GM21381 (cell line): ENCODE measurements around the gene RAB21.
"Not testable (repeated sequence)": the region's sequence is repeated elsewhere in the genome, so short reads cannot be mapped to it uniquely, and the experiment has no call there.

Experiments
- ATAC-seq: cut with Tn5 transposase; IDR thresholded peaks from one replicate; pipeline ENCODE4 v1.9.1; 2021; ENCODE audit warnings: mild to moderate bottlenecking, moderate library complexity; ENCODE audit not compliant: unreplicated experiment

RAB21 gene

GRCh38 chr12:71749666-71750065 lies 5.0 kb upstream of the RAB21 start:
- no peak for ATAC-seq

GRCh38 chr12:71752891-71753290 lies 1.8 kb upstream of the RAB21 start:
- ATAC-seq, result no peak

GRCh38 chr12:71755146-71755892 lies 656 bp downstream of the RAB21 start:
- peak; percentile 45 for ATAC-seq

GRCh38 chr12:71756054-71756690 lies 1.5 kb downstream of the RAB21 start:
- ATAC-seq, result no peak

GRCh38 chr12:71759941-71760340 lies 5.3 kb downstream of the RAB21 start:
- no peak for ATAC-seq

- ATAC-seq, result no peak
These were observed 5.8 kb downstream of the RAB21 start for GRCh38 chr12:71760471-71760870.

GRCh38 chr12:71761354-71761753 lies 6.7 kb downstream of the RAB21 start:
- ATAC-seq, result not testable (repeated sequence)

- no peak for ATAC-seq
These were observed 9.2 kb downstream of the RAB21 start for GRCh38 chr12:71763677-71764379.

GRCh38 chr12:71764587-71765321 lies 10.1 kb downstream of the RAB21 start:
- ATAC-seq, result no peak

GRCh38 chr12:71766202-71766601 lies 11.5 kb downstream of the RAB21 start:
- ATAC-seq, result no peak

GRCh38 chr12:71767183-71767582 lies 12.5 kb downstream of the RAB21 start:
- ATAC-seq, result no peak

GRCh38 chr12:71768900-71769299 lies 14.2 kb downstream of the RAB21 start:
- no peak for ATAC-seq

- ATAC-seq, result no peak
These were observed 16.4 kb downstream of the RAB21 start for GRCh38 chr12:71771069-71771468.

- no peak for ATAC-seq
These were observed 18.1 kb downstream of the RAB21 start for GRCh38 chr12:71772735-71773134.

- peak; percentile 62 for ATAC-seq
These were observed 25.7 kb downstream of the RAB21 start for GRCh38 chr12:71780237-71780822.

GRCh38 chr12:71782017-71782416 lies 27.4 kb downstream of the RAB21 start:
- no peak for ATAC-seq

- ATAC-seq, result no peak
These were observed 32.2 kb downstream of the RAB21 start for GRCh38 chr12:71786829-71787228.

GRCh38 chr12:71787580-71787979 lies 32.9 kb downstream of the RAB21 start:
- ATAC-seq, result no peak

- ATAC-seq, result no peak
These were observed 35.7 kb downstream of the RAB21 start for GRCh38 chr12:71790331-71790730.

GRCh38 chr12:71791473-71792150 lies 36.9 kb downstream of the RAB21 start:
- ATAC-seq, result no peak
